GM23338 (cell line): ENCODE results near the gene RELN. TPM values are rescaled to one million over a fixed set of nuclear protein-coding genes. Genes with fewer than 3 reads are reported as not detected.

ENCODE experiments used
- ATAC-seq: fragments of 200-7000 bp; cut with Tn5 transposase; 3 replicates; pipeline ENCODE4 v1.9.1; 2020
- DNase-seq: peaks from one replicate; pipeline ENCODE4 v3.0.0-alpha.2; 2015; ENCODE audit warnings: low spot score
- H2AFZ ChIP-seq: fragments of 200-600 bp; sonication (generic); 2 replicates; pipeline ENCODE4 v1.8.0; 2016; ENCODE audit warnings: antibody characterized with exemption, mild to moderate bottlenecking, moderate library complexity
- H3F3A ChIP-seq: fragments of 200-600 bp; sonication (generic); replicated peaks from 2 replicates; pipeline ENCODE4 v1.8.0; 2017; ENCODE audit warnings: antibody characterized with exemption, mixed run types, low read depth
- H3K27ac ChIP-seq: fragments of 200-600 bp; sonication (generic); 2 replicates; pipeline ENCODE4 v1.6.1; 2016; ENCODE audit warnings: low read depth
- H3K27me3 ChIP-seq: fragments of 200-600 bp; sonication (generic); 2 replicates; pipeline ENCODE4 v1.8.0; 2016; ENCODE audit warnings: mild to moderate bottlenecking, mixed run types, moderate library complexity; ENCODE audit not compliant: insufficient read depth
- H3K36me3 ChIP-seq: fragments of 200-600 bp; sonication (generic); 2 replicates; pipeline ENCODE4 v1.8.0; 2016; ENCODE audit warnings: mild to moderate bottlenecking; ENCODE audit not compliant: insufficient read depth
- H3K4me1 ChIP-seq: fragments of 200-600 bp; sonication (generic); 2 replicates; pipeline ENCODE4 v1.8.0; 2016; ENCODE audit warnings: mild to moderate bottlenecking, moderate library complexity; ENCODE audit not compliant: insufficient read depth
- H3K4me2 ChIP-seq: fragments of 200-600 bp; sonication (generic); 2 replicates; pipeline ENCODE4 v1.7.1; 2017; ENCODE audit warnings: mixed run types
- H3K4me3 ChIP-seq: fragments of 200-600 bp; sonication (generic); 2 replicates; pipeline ENCODE4 v1.6.1; 2016; ENCODE audit warnings: mixed run types
- H3K79me2 ChIP-seq: fragments of 200-600 bp; sonication (generic); replicated peaks from 2 replicates; pipeline ENCODE4 v1.8.0; 2017; ENCODE audit warnings: mild to moderate bottlenecking; ENCODE audit not compliant: insufficient read depth
- H3K9me2 ChIP-seq: fragments of 200-600 bp; sonication (generic); 2 replicates; pipeline ENCODE4 v1.8.0; 2017; ENCODE audit not compliant: insufficient read depth
- H4K20me1 ChIP-seq: fragments of 200-600 bp; sonication (generic); replicated peaks from 2 replicates; pipeline ENCODE4 v1.8.0; 2017; ENCODE audit warnings: mild to moderate bottlenecking; ENCODE audit not compliant: insufficient read depth
- H3K27ac Mint-ChIP-seq: 2 replicates; pipeline ENCODE4 v1.8.0; 2020; ENCODE audit warnings: inconsistent platforms, mild to moderate bottlenecking, moderate library complexity, mixed read lengths
- H3K27me3 Mint-ChIP-seq: 3 replicates; pipeline ENCODE4 v1.8.0; 2022; ENCODE audit warnings: low read depth, mild to moderate bottlenecking, moderate library complexity, mixed read lengths, inconsistent platforms; ENCODE audit not compliant: insufficient read depth, poor library complexity
- H3K36me3 Mint-ChIP-seq: 3 replicates; pipeline ENCODE4 v1.8.0; 2021; ENCODE audit warnings: low read depth, mild to moderate bottlenecking, inconsistent platforms, moderate library complexity, mixed read lengths
- H3K4me1 Mint-ChIP-seq: 3 replicates; pipeline ENCODE4 v1.8.0; 2020; ENCODE audit warnings: mild to moderate bottlenecking, inconsistent platforms, mixed read lengths
- H3K4me3 Mint-ChIP-seq: 3 replicates; pipeline ENCODE4 v1.8.0; 2021; ENCODE audit warnings: moderate library complexity, mild to moderate bottlenecking, inconsistent platforms, mixed read lengths
- H3K9me3 Mint-ChIP-seq: 3 replicates; pipeline ENCODE4 v1.8.0; 2020; ENCODE audit warnings: moderate library complexity, mild to moderate bottlenecking, inconsistent platforms, mixed read lengths
- CREB1 ChIP-seq: fragments of 250-450 bp; sonication (Bioruptor Pico); IDR thresholded peaks from 2 replicates; pipeline ENCODE4 v1.5.0; 2020; ENCODE audit warnings: low read depth, mild to moderate bottlenecking, moderate library complexity
- EZH2 ChIP-seq: fragments of 200-600 bp; sonication (generic); IDR thresholded peaks from one replicate; pipeline ENCODE4 v1.8.0; 2017; ENCODE audit warnings: antibody characterized with exemption, mild to moderate bottlenecking, low read depth; ENCODE audit not compliant: unreplicated experiment
- EZH2phosphoT487 ChIP-seq: fragments of 200-600 bp; sonication (generic); IDR thresholded peaks from one replicate; pipeline ENCODE4 v1.8.1; 2018; ENCODE audit warnings: antibody characterized with exemption; ENCODE audit not compliant: unreplicated experiment
- JUNB ChIP-seq: IDR thresholded peaks from one replicate; pipeline ENCODE4 v1.6.1; 2016; ENCODE audit warnings: antibody characterized with exemption; ENCODE audit not compliant: unreplicated experiment
- NANOG ChIP-seq: IDR thresholded peaks from 2 replicates; pipeline ENCODE4 v1.6.1; 2016; ENCODE audit warnings: antibody characterized with exemption, borderline replicate concordance
- POLR2AphosphoS5 ChIP-seq: IDR thresholded peaks from 2 replicates; pipeline ENCODE4 v1.6.1; 2016; ENCODE audit warnings: antibody characterized with exemption, low read depth
- STAT1 ChIP-seq: IDR thresholded peaks from one replicate; pipeline ENCODE4 v1.6.1; 2016; ENCODE audit warnings: antibody characterized with exemption; ENCODE audit not compliant: unreplicated experiment
- ZNF331 ChIP-seq: fragments of 250-450 bp; sonication (Bioruptor Pico); IDR thresholded peaks from 2 replicates; pipeline ENCODE4 v1.5.0; 2020; ENCODE audit warnings: low read depth, mild to moderate bottlenecking, moderate library complexity
- ZNF462 ChIP-seq: fragments of 250-450 bp; sonication (Bioruptor Pico); IDR thresholded peaks from 2 replicates; pipeline ENCODE4 v1.5.0; 2020; ENCODE audit warnings: mild to moderate bottlenecking, moderate library complexity
- polyA plus RNA-seq: library from polyadenylated mRNA; unstranded; fragments of >200 nt; fragmentation: Nextera tagmentation; extraction: Ambion mirVana; gene quantifications from 2 replicates; pipeline ENCODE4 v1.2.1, GENCODE V29; 2016
- total RNA-seq: library from RNA; depleted of rRNA; stranded (reverse); fragments of >200 nt; shearing (Covaris generic); gene quantifications from 2 replicates; pipeline ENCODE4 v1.2.3, GENCODE V29; 2014
- TF ChIP-seq, protein P1 (sequence below): IDR thresholded peaks from 2 replicates; pipeline ENCODE4 v1.6.1; 2016; ENCODE audit warnings: antibody characterized with exemption
- TF ChIP-seq, protein P2 (sequence below), 2 experiments: fragments of 200-600 bp in 1 of 2; sonication (generic) in 1 of 2; conservative IDR thresholded peaks; 2 replicates each; pipeline versions ENCODE4 v1.5.1 to v1.6.1; 2016 to 2017; ENCODE audit warnings: antibody characterized with exemption in 2 of 2, low read depth in 2 of 2, mild to moderate bottlenecking in 2 of 2, moderate library complexity in 1 of 2

Gene RELN
- total and polyA plus RNA-seq, 2 experiments from 2014 or later: 0.10 to 0.76 TPM

DNA sequence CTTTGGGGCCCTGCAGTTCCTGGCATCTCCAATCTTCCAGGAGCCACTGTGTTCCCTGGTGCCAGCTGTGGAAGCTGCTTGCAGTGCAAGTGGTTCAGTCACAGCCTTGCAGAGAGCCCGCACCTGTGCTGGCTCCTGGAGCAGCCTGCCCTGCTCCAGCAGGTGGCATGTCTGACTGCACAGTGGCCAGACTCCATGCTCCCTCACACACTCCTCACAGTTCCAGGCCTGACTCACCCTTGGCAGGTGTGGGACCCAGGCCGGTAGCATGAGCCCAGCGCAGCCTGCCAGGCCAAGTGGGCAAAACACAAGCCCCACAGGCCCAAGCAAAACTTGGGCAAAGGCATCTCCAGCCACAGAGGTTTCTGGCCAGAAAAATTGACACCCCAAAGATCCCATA is 33.6 kb upstream of the RELN start (continued):
- TF ChIP-seq CREB1 (CRISPR knock-in tag) (no peak), NANOG (no peak), EZH2phosphoT487 (no peak), EZH2 (no peak)

DNA sequence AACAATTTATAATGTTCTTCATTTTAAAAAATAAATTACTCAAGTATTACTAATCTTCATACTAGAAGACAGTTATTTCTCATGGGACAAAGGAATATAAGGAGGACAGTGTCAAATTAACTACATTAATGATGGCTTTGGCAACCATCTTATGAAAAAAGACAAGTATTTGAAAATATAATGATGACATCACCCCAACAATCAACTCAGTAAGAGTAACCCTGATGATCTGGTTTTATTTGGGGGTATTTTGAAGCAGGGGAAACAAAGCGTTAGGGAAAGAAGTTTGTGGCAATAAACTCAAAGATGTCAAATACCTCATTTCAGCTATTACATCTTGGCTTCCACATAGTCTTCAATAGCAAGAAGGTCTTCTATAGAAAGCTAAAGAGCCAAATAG is 29.0 kb upstream of the RELN start:
- no peaks in the 10 kb centered on the region for H3K4me1 Mint-ChIP-seq
- Histone ChIP-seq H3K36me3 (no peaks in the 10 kb centered on the region), H3K4me2 (no peak overlapping the region), H3F3A (no peaks in the 10 kb centered on the region), H4K20me1 (no peaks in the 10 kb centered on the region), H3K9me2 (no peaks in the 10 kb centered on the region), H3K27me3 (no peaks in the 10 kb centered on the region), H2AFZ (no peak overlapping the region), H3K4me3 (no peak overlapping the region), H3K27ac (no peak overlapping the region), H3K79me2 (no peaks in the 10 kb centered on the region), H3K4me1 (no peaks in the 10 kb centered on the region)
- H3K27ac Mint-ChIP-seq: no peak overlapping the region
- peaks cover 3% of the 10 kb centered on the region; the same call in 1 of the 3 replicates for H3K36me3 Mint-ChIP-seq
- H3K27me3 Mint-ChIP-seq: peaks cover 1% of the 10 kb centered on the region
- peaks cover 10% of the 10 kb centered on the region for H3K9me3 Mint-ChIP-seq
- DNase-seq (no peak), ATAC-seq (no peak)
- no peak overlapping the region for H3K4me3 Mint-ChIP-seq
- TF ChIP-seq, protein P1, sequence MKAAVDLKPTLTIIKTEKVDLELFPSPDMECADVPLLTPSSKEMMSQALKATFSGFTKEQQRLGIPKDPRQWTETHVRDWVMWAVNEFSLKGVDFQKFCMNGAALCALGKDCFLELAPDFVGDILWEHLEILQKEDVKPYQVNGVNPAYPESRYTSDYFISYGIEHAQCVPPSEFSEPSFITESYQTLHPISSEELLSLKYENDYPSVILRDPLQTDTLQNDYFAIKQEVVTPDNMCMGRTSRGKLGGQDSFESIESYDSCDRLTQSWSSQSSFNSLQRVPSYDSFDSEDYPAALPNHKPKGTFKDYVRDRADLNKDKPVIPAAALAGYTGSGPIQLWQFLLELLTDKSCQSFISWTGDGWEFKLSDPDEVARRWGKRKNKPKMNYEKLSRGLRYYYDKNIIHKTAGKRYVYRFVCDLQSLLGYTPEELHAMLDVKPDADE: no peak
- no peak for TF ChIP-seq ZNF462 (CRISPR knock-in tag)
- TF ChIP-seq POLR2AphosphoS5: no peak
- TF ChIP-seq ZNF331 (CRISPR knock-in tag): no peak
- TF ChIP-seq, protein P2, sequence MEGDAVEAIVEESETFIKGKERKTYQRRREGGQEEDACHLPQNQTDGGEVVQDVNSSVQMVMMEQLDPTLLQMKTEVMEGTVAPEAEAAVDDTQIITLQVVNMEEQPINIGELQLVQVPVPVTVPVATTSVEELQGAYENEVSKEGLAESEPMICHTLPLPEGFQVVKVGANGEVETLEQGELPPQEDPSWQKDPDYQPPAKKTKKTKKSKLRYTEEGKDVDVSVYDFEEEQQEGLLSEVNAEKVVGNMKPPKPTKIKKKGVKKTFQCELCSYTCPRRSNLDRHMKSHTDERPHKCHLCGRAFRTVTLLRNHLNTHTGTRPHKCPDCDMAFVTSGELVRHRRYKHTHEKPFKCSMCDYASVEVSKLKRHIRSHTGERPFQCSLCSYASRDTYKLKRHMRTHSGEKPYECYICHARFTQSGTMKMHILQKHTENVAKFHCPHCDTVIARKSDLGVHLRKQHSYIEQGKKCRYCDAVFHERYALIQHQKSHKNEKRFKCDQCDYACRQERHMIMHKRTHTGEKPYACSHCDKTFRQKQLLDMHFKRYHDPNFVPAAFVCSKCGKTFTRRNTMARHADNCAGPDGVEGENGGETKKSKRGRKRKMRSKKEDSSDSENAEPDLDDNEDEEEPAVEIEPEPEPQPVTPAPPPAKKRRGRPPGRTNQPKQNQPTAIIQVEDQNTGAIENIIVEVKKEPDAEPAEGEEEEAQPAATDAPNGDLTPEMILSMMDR (conservative IDR thresholded peaks at IDR 0.05; ENCODE audit: low read depth in 2 of 2): no peak
- no peak for TF ChIP-seq NANOG
- TF ChIP-seq EZH2phosphoT487: no peak
- TF ChIP-seq EZH2: no peak
- TF ChIP-seq STAT1: no peak
- TF ChIP-seq JUNB: no peak
- no peak for TF ChIP-seq CREB1 (CRISPR knock-in tag)
